Mesothelial cell of epicardium (in vitro differentiated cells): Measurements from ENCODE around the gene WDR64. TPM values are rescaled to one million over a fixed set of nuclear protein-coding genes. Genes with fewer than 3 reads are reported as not detected.

Experiments used
- DNase-seq, 2 experiments: peaks; one replicate each; pipeline ENCODE4 v3.0.0; 2021; ENCODE audit warnings: low spot score in 2 of 2; ENCODE audit not compliant: unreplicated experiment in 2 of 2
- H3K27ac Mint-ChIP-seq: 2 replicates; pipeline ENCODE4 v1.8.0; 2021; ENCODE audit warnings: mixed read lengths
- H3K27me3 Mint-ChIP-seq: 2 replicates; pipeline ENCODE4 v1.8.0; 2021; ENCODE audit warnings: low read depth, mixed read lengths
- H3K36me3 Mint-ChIP-seq: 2 replicates; pipeline ENCODE4 v1.8.0; 2021; ENCODE audit warnings: mixed read lengths
- H3K4me1 Mint-ChIP-seq: 2 replicates; pipeline ENCODE4 v1.8.0; 2021; ENCODE audit warnings: mixed read lengths
- H3K4me3 Mint-ChIP-seq: 2 replicates; pipeline ENCODE4 v1.8.0; 2021; ENCODE audit warnings: mild to moderate bottlenecking, moderate library complexity, mixed read lengths
- H3K9me3 Mint-ChIP-seq: 2 replicates; pipeline ENCODE4 v1.8.0; 2021; ENCODE audit warnings: mixed read lengths
- total RNA-seq: library from RNA; stranded (reverse); gene quantifications from 3 replicates; pipeline ENCODE4 v1.2.1, GENCODE V29; 2021
- TF ChIP-seq, protein P1 (sequence below): fragments of 200-600 bp; sonication (generic); IDR thresholded peaks from one replicate; pipeline ENCODE4 v1.5.0; 2021; ENCODE audit warnings: antibody characterized with exemption; ENCODE audit not compliant: unreplicated experiment

WDR64 gene
- total RNA-seq, 1 donor from 2014 or later, result not detected

DNA sequence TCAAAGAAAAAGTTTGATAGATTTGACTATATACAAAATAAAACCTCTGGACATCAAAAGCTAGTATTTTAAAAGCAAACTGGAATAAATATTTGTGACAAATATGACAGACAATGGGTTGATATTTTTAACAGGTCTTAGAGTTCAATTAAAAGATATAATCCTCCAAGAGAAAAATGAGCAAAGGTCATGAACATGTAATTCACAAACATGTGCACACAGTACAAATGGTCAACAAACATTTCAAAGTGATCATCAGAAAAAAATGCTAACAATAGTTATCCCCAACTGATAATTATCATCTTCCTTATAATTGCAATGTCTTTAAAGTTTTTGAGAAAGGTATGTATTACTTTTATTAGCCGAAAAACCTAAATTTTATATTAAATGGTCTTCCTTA is 32.0 kb downstream of the WDR64 start:
- Mint-ChIP-seq H3K27me3 (peaks cover 13% of the 10 kb centered on the region), H3K4me1 (no peaks in the 10 kb centered on the region), H3K9me3 (peaks cover 15% of the 10 kb centered on the region), H3K27ac (no peak overlapping the region), H3K36me3 (no peaks in the 10 kb centered on the region), H3K4me3 (no peak overlapping the region)
- TF ChIP-seq, protein P1, sequence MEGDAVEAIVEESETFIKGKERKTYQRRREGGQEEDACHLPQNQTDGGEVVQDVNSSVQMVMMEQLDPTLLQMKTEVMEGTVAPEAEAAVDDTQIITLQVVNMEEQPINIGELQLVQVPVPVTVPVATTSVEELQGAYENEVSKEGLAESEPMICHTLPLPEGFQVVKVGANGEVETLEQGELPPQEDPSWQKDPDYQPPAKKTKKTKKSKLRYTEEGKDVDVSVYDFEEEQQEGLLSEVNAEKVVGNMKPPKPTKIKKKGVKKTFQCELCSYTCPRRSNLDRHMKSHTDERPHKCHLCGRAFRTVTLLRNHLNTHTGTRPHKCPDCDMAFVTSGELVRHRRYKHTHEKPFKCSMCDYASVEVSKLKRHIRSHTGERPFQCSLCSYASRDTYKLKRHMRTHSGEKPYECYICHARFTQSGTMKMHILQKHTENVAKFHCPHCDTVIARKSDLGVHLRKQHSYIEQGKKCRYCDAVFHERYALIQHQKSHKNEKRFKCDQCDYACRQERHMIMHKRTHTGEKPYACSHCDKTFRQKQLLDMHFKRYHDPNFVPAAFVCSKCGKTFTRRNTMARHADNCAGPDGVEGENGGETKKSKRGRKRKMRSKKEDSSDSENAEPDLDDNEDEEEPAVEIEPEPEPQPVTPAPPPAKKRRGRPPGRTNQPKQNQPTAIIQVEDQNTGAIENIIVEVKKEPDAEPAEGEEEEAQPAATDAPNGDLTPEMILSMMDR, result no peak
- DNase-seq, result no peak

DNA sequence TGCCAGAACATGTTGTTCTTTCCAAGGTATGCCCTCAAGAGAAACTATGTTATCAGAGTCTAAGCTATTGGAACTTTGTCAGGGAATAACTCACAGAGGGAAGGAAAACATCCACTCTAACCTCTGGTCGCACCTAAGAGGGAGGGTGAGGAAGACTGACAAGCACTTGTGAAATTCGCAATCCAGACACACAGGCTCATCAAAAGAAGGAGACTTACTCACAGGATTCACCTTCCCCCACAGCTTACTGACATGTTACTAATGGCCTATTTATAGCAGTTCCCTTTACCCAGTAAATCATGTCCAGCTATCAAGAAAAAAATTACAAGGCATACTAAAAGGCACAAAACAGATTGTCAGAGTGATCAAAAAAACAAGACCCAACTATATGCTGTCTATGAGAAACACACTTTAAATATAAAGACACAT is 36.9 kb downstream of the WDR64 start:
- no peaks in the 10 kb centered on the region for H3K27me3 Mint-ChIP-seq
- peaks cover 7% of the 10 kb centered on the region for H3K36me3 Mint-ChIP-seq
- TF ChIP-seq, protein P1, result no peak
- no peak overlapping the region for H3K27ac Mint-ChIP-seq
- no peak overlapping the region for H3K4me3 Mint-ChIP-seq
- DNase-seq, result no peak
- H3K4me1 Mint-ChIP-seq, result no peaks in the 10 kb centered on the region
- peaks cover 22% of the 10 kb centered on the region for H3K9me3 Mint-ChIP-seq

DNA sequence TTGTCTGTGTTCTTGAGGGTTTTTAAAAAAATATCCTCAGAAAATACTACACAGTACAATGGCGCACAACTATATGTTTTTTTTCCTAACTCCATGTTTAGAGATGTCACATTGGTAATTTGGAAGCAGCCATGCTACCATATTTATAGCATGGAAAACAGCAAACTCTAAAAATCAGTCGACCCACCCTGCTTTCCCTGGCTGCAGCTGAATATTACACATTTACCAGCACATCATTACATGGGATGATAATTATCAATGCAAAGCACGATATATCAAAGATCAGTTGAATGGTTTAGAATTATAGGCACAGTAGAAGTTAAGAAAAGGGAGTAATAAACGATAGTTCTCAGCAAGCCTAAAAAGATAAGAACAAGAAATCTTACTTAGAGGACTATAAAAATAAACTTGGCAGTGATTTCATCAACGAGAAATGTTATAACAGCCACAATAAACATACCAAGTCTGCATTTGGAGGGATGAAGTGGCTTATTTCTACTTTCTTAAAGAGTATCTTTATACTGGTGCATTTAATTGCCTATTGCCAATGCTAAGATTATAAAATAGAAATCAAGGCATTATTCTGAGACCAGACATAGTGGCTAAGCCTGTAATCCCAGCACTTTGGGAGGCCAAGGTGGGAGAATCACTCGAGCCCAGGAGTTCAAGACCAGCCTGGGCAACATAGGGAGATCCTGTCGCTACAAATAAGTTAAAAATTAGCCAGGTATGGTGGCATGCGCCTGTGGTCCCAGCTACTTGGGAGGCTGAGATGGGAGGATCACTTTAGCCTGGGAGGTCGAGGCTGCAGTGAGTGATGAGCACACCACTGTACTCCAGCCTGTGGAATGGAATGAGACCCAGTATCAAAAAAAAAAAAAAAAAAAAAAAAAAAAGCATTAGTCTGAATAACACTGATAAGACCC is 43.4 kb downstream of the WDR64 start:
- Mint-ChIP-seq H3K36me3 (no peaks in the 10 kb centered on the region), H3K9me3 (peaks cover 9% of the 10 kb centered on the region), H3K4me1 (peaks cover 2% of the 10 kb centered on the region), H3K27ac (no peak overlapping the region), H3K4me3 (no peak overlapping the region), H3K27me3 (no peaks in the 10 kb centered on the region)
- TF ChIP-seq, protein P1, result no peak
- no peak for DNase-seq

DNA sequence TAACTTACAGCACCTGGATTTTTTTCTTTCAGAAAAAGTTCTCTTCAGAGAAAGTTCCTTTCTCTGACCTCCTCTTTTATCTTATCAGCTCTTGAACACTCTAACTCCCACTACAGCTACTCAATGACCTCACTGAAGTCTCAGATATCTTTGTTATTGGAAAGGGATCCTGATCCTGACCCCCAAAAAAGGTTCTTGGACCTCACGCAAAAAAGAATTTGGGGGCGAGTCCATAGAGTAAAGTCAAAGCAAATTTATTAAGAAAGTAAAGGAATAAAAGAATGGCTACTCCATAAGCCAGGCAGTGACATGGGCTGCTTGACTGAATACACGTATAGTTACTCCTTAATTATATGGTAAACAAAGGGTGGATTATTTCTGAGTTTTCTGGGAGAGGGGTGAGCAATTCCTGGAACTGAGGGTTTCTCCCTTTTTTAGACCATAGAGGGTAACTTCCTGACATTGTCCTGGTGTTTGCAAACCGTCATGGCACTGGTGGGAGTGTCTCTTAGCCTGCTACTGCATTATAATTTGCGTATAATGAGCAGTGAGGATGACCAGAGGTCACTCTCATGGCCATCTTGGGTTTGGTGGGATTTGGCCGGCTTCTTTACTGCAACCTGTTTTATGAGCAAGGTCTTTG is 44.2 kb downstream of the WDR64 start:
- H3K27me3 Mint-ChIP-seq, result no peaks in the 10 kb centered on the region
- no peak overlapping the region for H3K4me3 Mint-ChIP-seq
- H3K27ac Mint-ChIP-seq, result no peak overlapping the region
- peaks cover 2% of the 10 kb centered on the region for H3K4me1 Mint-ChIP-seq
- H3K36me3 Mint-ChIP-seq, result no peaks in the 10 kb centered on the region
- no peak for DNase-seq
- TF ChIP-seq, protein P1, result no peak
- H3K9me3 Mint-ChIP-seq, result peaks cover 6% of the 10 kb centered on the region

DNA sequence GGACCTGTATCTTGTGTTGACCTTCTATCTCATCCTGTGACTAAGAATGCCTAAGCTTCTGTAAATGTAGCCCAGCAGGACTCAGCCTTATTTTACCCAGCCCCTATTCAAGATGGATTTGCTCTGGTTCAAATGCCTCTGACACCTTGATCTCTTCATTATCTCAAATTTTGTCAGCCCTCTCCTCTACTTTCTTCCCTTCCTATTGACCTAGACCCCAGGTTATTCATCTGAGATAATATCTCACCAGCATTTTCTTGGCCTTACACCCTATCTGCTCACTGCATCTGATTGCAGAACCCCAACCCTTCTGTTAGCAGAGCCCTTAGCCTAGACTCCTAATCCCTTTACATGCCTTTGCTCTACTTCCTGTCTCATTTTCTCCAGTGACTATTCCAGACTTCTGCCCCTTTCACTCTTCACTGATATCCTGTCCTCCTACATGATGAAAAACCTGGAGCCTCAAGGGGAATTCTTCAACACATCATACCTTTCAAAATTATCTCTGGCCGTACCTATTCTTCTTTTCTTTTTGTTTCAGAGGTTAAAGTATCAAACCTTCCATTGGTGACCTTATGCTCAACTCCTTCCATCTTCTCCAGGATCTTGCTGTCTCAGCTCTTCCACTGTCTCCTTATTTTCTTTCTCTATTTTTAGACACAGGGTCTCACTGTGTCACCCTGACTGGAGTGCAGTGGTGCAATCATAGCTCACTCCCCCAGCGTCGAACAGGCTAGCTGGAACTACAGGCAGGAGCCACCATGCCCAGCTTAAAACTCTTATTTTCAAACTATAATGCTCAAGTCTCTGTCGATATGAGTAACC is 44.9 kb downstream of the WDR64 start:
- Mint-ChIP-seq H3K9me3 (peaks cover 3% of the 10 kb centered on the region), H3K4me3 (no peak overlapping the region), H3K36me3 (no peaks in the 10 kb centered on the region), H3K4me1 (peaks cover 2% of the 10 kb centered on the region), H3K27me3 (no peaks in the 10 kb centered on the region), H3K27ac (no peak overlapping the region)
- no peak for DNase-seq
- TF ChIP-seq, protein P1, result no peak
